Sigmoid colon (tissue), 3 donors: Measurements from ENCODE around the gene SKAP1.

Experiments used
- CTCF ChIP-seq, 4 experiments: fragments of 450-650 bp in 3 of 4; fragments of 200-600 bp in 1 of 4; IDR thresholded peaks; one replicate each; pipeline ENCODE4 v1.5.1; 2016 to 2019; ENCODE audit warnings: antibody characterized with exemption in 4 of 4, mild to moderate bottlenecking in 3 of 4, moderate library complexity in 2 of 4
- POLR2A ChIP-seq, 2 donors: fragments of 450-650 bp; IDR thresholded peaks; one replicate each; pipeline ENCODE4 v1.6.1; 2016; ENCODE audit warnings: antibody characterized with exemption in 2 of 2, mild to moderate bottlenecking in 2 of 2, moderate library complexity in 2 of 2

GRCh38 chr17:48322060-48322459 lies 108.0 kb downstream of the SKAP1 start:
- TF ChIP-seq CTCF (IDR thresholded peaks at IDR 0.05) (no peak), POLR2A (IDR thresholded peaks at IDR 0.05) (no peak)
